ENCODE data around the gene MCRIP1.

GRCh38 chr17:81838753-81839255 is 5.7 kb upstream of the MCRIP1 start:
- TF ChIP-seq ESRRG (CRISPR knock-in tag; IDR thresholded peaks at IDR 0.05): no peak
- no peak for TF ChIP-seq TCF4 (CRISPR knock-in tag; IDR thresholded peaks at IDR 0.05; ENCODE audit: borderline replicate concordance)
- TF ChIP-seq, protein P1, sequence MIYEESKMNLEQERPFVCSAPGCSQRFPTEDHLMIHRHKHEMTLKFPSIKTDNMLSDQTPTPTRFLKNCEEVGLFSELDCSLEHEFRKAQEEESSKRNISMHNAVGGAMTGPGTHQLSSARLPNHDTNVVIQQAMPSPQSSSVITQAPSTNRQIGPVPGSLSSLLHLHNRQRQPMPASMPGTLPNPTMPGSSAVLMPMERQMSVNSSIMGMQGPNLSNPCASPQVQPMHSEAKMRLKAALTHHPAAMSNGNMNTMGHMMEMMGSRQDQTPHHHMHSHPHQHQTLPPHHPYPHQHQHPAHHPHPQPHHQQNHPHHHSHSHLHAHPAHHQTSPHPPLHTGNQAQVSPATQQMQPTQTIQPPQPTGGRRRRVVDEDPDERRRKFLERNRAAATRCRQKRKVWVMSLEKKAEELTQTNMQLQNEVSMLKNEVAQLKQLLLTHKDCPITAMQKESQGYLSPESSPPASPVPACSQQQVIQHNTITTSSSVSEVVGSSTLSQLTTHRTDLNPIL (CRISPR knock-in tag; IDR thresholded peaks at IDR 0.05; ENCODE audit: low read depth): no peak
- no peak for TF ChIP-seq PPARA (CRISPR knock-in tag; IDR thresholded peaks at IDR 0.05; ENCODE audit: borderline replicate concordance)
- TF ChIP-seq, protein P2, sequence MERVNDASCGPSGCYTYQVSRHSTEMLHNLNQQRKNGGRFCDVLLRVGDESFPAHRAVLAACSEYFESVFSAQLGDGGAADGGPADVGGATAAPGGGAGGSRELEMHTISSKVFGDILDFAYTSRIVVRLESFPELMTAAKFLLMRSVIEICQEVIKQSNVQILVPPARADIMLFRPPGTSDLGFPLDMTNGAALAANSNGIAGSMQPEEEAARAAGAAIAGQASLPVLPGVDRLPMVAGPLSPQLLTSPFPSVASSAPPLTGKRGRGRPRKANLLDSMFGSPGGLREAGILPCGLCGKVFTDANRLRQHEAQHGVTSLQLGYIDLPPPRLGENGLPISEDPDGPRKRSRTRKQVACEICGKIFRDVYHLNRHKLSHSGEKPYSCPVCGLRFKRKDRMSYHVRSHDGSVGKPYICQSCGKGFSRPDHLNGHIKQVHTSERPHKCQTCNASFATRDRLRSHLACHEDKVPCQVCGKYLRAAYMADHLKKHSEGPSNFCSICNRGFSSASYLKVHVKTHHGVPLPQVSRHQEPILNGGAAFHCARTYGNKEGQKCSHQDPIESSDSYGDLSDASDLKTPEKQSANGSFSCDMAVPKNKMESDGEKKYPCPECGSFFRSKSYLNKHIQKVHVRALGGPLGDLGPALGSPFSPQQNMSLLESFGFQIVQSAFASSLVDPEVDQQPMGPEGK (CRISPR knock-in tag; IDR thresholded peaks at IDR 0.05; ENCODE audit: borderline replicate concordance): no peak
